DMS53 (cell line): ENCODE data around the gene GJD4.

Source experiments
- DNase-seq: peaks from one replicate; lab custom pipeline; 2025; lab: John Stamatoyannopoulos, UW

Gene GJD4

GRCh38 chr10:35657621-35658020 is 52.5 kb downstream of the GJD4 start:
- no peak for DNase-seq
